CD14-positive monocyte (primary cell): ENCODE data around the gene FAM180A. TPM values are rescaled to one million over a fixed set of nuclear protein-coding genes. Genes with fewer than 3 reads are reported as not detected.
A peak's percentile ranks its signal among the peaks of the same experiment; 100 is the strongest.

Source experiments
- DNase-seq, 3 donors: peaks; one replicate each; pipeline ENCODE4 v3.0.0-alpha.2; 2011 to 2022
- H2AFZ ChIP-seq: 2 replicates; pipeline ENCODE4 v1.6.0; 2012; ENCODE audit warnings: mild to moderate bottlenecking, low read depth, low read length, inconsistent platforms; ENCODE audit not compliant: insufficient read depth, poor library complexity, severe bottlenecking
- H3K27ac ChIP-seq, 2 donors: 1 replicate in 1 of 2; 2 replicates in 1 of 2; pipeline ENCODE4 v1.5.1; 2012 to 2013; ENCODE audit warnings: low read length in 2 of 2, control low read depth in 1 of 2, inconsistent platforms in 1 of 2, low read depth in 1 of 2, mild to moderate bottlenecking in 1 of 2
- H3K27me3 ChIP-seq, 2 donors: one replicate each; pipeline versions ENCODE4 v1.6.0 to v1.6.1; 2011 to 2013; ENCODE audit warnings: low read length in 2 of 2; ENCODE audit not compliant: control insufficient read depth in 2 of 2, insufficient read depth in 2 of 2
- H3K36me3 ChIP-seq, 2 donors: replicated peaks in 1 of 2; 1 replicate in 1 of 2; 2 replicates in 1 of 2; pipeline versions ENCODE4 v1.5.1 to v1.6.1; 2012 to 2013; ENCODE audit warnings: low read length in 2 of 2, control low read depth in 1 of 2, inconsistent platforms in 1 of 2, mild to moderate bottlenecking in 1 of 2; ENCODE audit not compliant: insufficient read depth in 2 of 2, control insufficient read depth in 1 of 2
- H3K4me1 ChIP-seq, 2 donors: 1 replicate in 1 of 2; 2 replicates in 1 of 2; pipeline versions ENCODE4 v1.5.1 to v1.6.1; 2012 to 2013; ENCODE audit warnings: low read length in 2 of 2, control low read depth in 1 of 2, inconsistent platforms in 1 of 2, mild to moderate bottlenecking in 1 of 2, moderate library complexity in 1 of 2; ENCODE audit not compliant: insufficient read depth in 2 of 2, control insufficient read depth in 1 of 2
- H3K4me2 ChIP-seq: replicated peaks from 2 replicates; pipeline ENCODE3; 2012; ENCODE audit warnings: low read length, moderate library complexity, mild to moderate bottlenecking; ENCODE audit not compliant: poor library complexity, severe bottlenecking; ENCODE audit errors: extremely low read depth
- H3K4me3 ChIP-seq, 3 experiments: fragments of 200-600 bp in 1 of 3; sonication (generic) in 1 of 3; replicated peaks in 1 of 3; 1 replicate in 2 of 3; 2 replicates in 1 of 3; pipeline ENCODE4 v1.5.1; 2011 to 2013; ENCODE audit warnings: low read length in 3 of 3, mild to moderate bottlenecking in 3 of 3, control low read depth in 2 of 3, low read depth in 2 of 3, inconsistent platforms in 1 of 3, moderate library complexity in 1 of 3
- H3K79me2 ChIP-seq: 2 replicates; pipeline ENCODE4 v1.6.0; 2012; ENCODE audit warnings: mild to moderate bottlenecking, control low read depth, inconsistent platforms, low read length, moderate library complexity; ENCODE audit not compliant: insufficient read depth
- H3K9ac ChIP-seq: 2 replicates; pipeline ENCODE4 v1.6.0; 2017; ENCODE audit warnings: low read length, mild to moderate bottlenecking; ENCODE audit not compliant: insufficient read depth, poor library complexity, severe bottlenecking
- H3K9me3 ChIP-seq, 2 donors: replicated peaks in 1 of 2; 1 replicate in 1 of 2; 2 replicates in 1 of 2; pipeline versions ENCODE4 v1.5.1 to v1.6.1; 2012 to 2013; ENCODE audit warnings: low read length in 2 of 2, control low read depth in 1 of 2; ENCODE audit not compliant: control insufficient read depth in 1 of 2, insufficient read depth in 1 of 2
- H4K20me1 ChIP-seq: 2 replicates; pipeline ENCODE4 v1.6.0; 2012; ENCODE audit warnings: mild to moderate bottlenecking, low read length, control low read depth, moderate library complexity; ENCODE audit not compliant: insufficient read depth
- H3K27ac Mint-ChIP-seq, 7 donors: one replicate each; pipeline ENCODE4 v1.8.0; 2020; ENCODE audit warnings: mild to moderate bottlenecking in 7 of 7, mixed read lengths in 7 of 7, moderate library complexity in 6 of 7, inconsistent platforms in 2 of 7
- H3K27me3 Mint-ChIP-seq, 3 donors: one replicate each; pipeline ENCODE4 v1.8.0; 2021 to 2022; ENCODE audit warnings: low read depth in 3 of 3, mild to moderate bottlenecking in 3 of 3, mixed read lengths in 3 of 3, moderate library complexity in 3 of 3, inconsistent platforms in 1 of 3
- H3K36me3 Mint-ChIP-seq, 2 donors: one replicate each; pipeline ENCODE4 v1.8.0; 2020; ENCODE audit warnings: mixed read lengths in 2 of 2, inconsistent platforms in 1 of 2, mild to moderate bottlenecking in 1 of 2
- H3K4me1 Mint-ChIP-seq: one replicate; pipeline ENCODE4 v1.8.0; 2020; ENCODE audit warnings: mild to moderate bottlenecking, mixed read lengths
- H3K4me3 Mint-ChIP-seq, 2 donors: one replicate each; pipeline ENCODE4 v1.8.0; 2020; ENCODE audit warnings: mild to moderate bottlenecking in 2 of 2, mixed read lengths in 2 of 2, moderate library complexity in 1 of 2
- H3K9me3 Mint-ChIP-seq, 7 donors: one replicate each; pipeline ENCODE4 v1.8.0; 2020 to 2022; ENCODE audit warnings: mixed read lengths in 7 of 7, mild to moderate bottlenecking in 6 of 7, moderate library complexity in 6 of 7, inconsistent platforms in 2 of 7
- WGBS: methylation state at CpG from one replicate; pipeline ENCODE4 v1.1.5; 2013; ENCODE audit warnings: missing lambda C conversion rate; ENCODE audit not compliant: insufficient coverage; 5-methylcytosine and 5-hydroxymethylcytosine counted together
- intact Hi-C, 2 donors: fragments of 100-400 bp; cut with micrococcal nuclease; formaldehyde crosslinking; loops; one replicate each; pipeline versions ENCODE4 v1.15.0 to v1.15.1; 2023
- polyA plus RNA-seq, 3 donors: library from polyadenylated mRNA; depleted of rRNA in 1 of 3; unstranded in 2 of 3; stranded (reverse) in 1 of 3; fragments of 300-500 nt in 2 of 3; fragments of >200 nt in 1 of 3; fragmentation: Illumina TruSeq in 2 of 3; gene quantifications; 1 replicate in 2 of 3; 2 replicates in 1 of 3; pipeline ENCODE4 v1.2.3, GENCODE V29; 2012 to 2021
- TF ChIP-seq, protein P1 (sequence below): fragments of 200-600 bp; IDR thresholded peaks from one replicate; pipeline ENCODE4 v1.8.0; 2022; ENCODE audit warnings: antibody characterized with exemption, mild to moderate bottlenecking

FAM180A gene
- polyA plus RNA-seq, 3 donors = not detected

DNA sequence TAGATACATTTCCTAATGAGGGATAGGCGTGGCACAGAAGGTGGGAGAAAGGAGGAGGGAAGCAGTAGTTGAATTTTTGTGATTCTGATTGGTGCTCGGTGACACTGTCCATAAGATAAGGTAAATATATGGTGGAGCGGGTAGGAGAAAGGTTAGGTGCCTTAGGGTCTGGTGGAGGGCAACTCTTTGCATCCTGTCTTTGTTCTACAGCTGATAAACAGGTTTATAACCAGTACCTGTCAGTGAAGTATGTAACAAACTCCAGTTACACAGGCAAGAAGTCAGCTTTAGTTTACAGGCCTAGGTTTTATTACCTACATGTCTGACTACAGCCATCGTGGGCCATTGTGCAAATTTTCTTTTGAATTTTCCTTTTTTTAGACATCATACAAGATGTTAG, 10.9 kb upstream of the FAM180A start:
- Histone ChIP-seq H2AFZ (no peak overlapping the region), H3K4me1 (no peaks in the 10 kb centered on the region), H3K36me3 (no peaks in the 10 kb centered on the region), H3K27ac (no peak overlapping the region), H3K9me3 (no peaks in the 10 kb centered on the region), H4K20me1 (no peaks in the 10 kb centered on the region), H3K79me2 (no peaks in the 10 kb centered on the region), H3K27me3 (no peaks in the 10 kb centered on the region), H3K4me2 (no peak overlapping the region), H3K4me3 (no peak overlapping the region), H3K9ac (no peak overlapping the region)
- peaks cover 0 to 7% (median 0%) of the 10 kb centered on the region in 7 donors for H3K9me3 Mint-ChIP-seq
- peaks cover 2 to 6% (median 6%) of the 10 kb centered on the region in 3 donors for H3K27me3 Mint-ChIP-seq
- no peak overlapping the region for H3K4me3 Mint-ChIP-seq
- H3K4me1 Mint-ChIP-seq = peaks cover 5% of the 10 kb centered on the region
- H3K36me3 Mint-ChIP-seq = no peaks in the 10 kb centered on the region
- peak overlapping the region in 1 of 7 donors; percentile 31 for H3K27ac Mint-ChIP-seq
- 90% methylated on average over 2 of the region's 4 CpGs for WGBS
- intact Hi-C loops = no loop called here
- no peak for DNase-seq
- TF ChIP-seq, protein P1, sequence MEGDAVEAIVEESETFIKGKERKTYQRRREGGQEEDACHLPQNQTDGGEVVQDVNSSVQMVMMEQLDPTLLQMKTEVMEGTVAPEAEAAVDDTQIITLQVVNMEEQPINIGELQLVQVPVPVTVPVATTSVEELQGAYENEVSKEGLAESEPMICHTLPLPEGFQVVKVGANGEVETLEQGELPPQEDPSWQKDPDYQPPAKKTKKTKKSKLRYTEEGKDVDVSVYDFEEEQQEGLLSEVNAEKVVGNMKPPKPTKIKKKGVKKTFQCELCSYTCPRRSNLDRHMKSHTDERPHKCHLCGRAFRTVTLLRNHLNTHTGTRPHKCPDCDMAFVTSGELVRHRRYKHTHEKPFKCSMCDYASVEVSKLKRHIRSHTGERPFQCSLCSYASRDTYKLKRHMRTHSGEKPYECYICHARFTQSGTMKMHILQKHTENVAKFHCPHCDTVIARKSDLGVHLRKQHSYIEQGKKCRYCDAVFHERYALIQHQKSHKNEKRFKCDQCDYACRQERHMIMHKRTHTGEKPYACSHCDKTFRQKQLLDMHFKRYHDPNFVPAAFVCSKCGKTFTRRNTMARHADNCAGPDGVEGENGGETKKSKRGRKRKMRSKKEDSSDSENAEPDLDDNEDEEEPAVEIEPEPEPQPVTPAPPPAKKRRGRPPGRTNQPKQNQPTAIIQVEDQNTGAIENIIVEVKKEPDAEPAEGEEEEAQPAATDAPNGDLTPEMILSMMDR = no peak

DNA sequence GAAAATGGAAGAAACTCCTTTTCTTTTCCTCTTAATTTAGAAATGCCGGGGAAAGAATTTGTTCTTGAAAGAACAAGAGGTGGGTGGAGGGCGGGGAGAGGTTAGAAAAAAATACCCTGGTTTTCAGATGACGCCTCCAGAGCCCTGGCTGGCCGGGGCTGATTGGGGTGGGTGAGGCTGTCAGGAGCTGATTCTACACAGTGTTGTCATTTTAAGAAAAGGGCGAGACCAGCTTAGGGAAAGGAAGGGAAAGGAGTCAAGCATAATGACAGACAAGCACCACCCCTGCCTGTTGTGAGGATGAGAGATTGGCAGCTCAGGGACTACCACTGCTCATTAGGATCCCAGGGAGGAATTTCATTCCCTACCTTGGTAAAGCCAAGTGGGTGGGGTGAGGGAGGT, 9.9 kb upstream of the FAM180A start:
- Histone ChIP-seq H3K79me2 (no peaks in the 10 kb centered on the region), H3K27ac (no peak overlapping the region), H3K9me3 (no peaks in the 10 kb centered on the region), H3K36me3 (no peaks in the 10 kb centered on the region), H2AFZ (no peak overlapping the region), H3K9ac (no peak overlapping the region), H3K4me1 (no peaks in the 10 kb centered on the region), H4K20me1 (no peaks in the 10 kb centered on the region), H3K4me3 (no peak overlapping the region), H3K4me2 (no peak overlapping the region), H3K27me3 (no peaks in the 10 kb centered on the region)
- DNase-seq = no peak
- H3K36me3 Mint-ChIP-seq = no peaks in the 10 kb centered on the region
- peaks cover 2 to 6% (median 6%) of the 10 kb centered on the region in 3 donors for H3K27me3 Mint-ChIP-seq
- H3K4me1 Mint-ChIP-seq = peaks cover 5% of the 10 kb centered on the region
- intact Hi-C loops = no loop called here
- H3K9me3 Mint-ChIP-seq = peaks cover 0 to 7% (median 0%) of the 10 kb centered on the region in 7 donors
- WGBS = 100% methylated on average over 1 of the region's 5 CpGs
- no peak overlapping the region for H3K27ac Mint-ChIP-seq
- TF ChIP-seq, protein P1 = no peak
- no peak overlapping the region for H3K4me3 Mint-ChIP-seq
